ENCODE data around the gene TSPOAP1. TPM values are rescaled to one million over a fixed set of nuclear protein-coding genes. Genes with fewer than 3 reads are reported as not detected.

TSPOAP1 gene
- total RNA-seq, 1 experiment from 2014 or later, result not detected

- Mint-ChIP-seq H3K36me3 (ENCODE audit: insufficient read depth, unreplicated experiment) (no peaks in the 10 kb centered on the region), H3K4me3 (ENCODE audit: unreplicated experiment) (no peak overlapping the region), H3K4me1 (ENCODE audit: insufficient read depth, unreplicated experiment) (no peaks in the 10 kb centered on the region), H3K27me3 (ENCODE audit: insufficient read depth, unreplicated experiment) (peaks cover 18% of the 10 kb centered on the region), H3K27ac (ENCODE audit: low read depth, unreplicated experiment) (no peak overlapping the region), H3K9me3 (ENCODE audit: unreplicated experiment) (no peaks in the 10 kb centered on the region)
- BruUV-seq (replicated peaks), result no TSS peak
- no peak for TF ChIP-seq CTCF (IDR thresholded peaks at IDR 0.05; ENCODE audit: unreplicated experiment)
- intact Hi-C loops (cut with micrococcal nuclease), result no loop called here
- no peak for DNase-seq (ENCODE audit: unreplicated experiment)
- CTCF ChIA-PET, result no interaction called here
- POLR2A ChIA-PET, result no interaction called here
These were observed 57.9 kb downstream of the TSPOAP1 start for GRCh38 chr17:58270476-58271215.

GRCh38 chr17:58269557-58270291 lies 58.9 kb downstream of the TSPOAP1 start:
- intact Hi-C loops (cut with micrococcal nuclease), result no loop called here
- H3K9me3 Mint-ChIP-seq (ENCODE audit: unreplicated experiment), result no peaks in the 10 kb centered on the region
- no peaks in the 10 kb centered on the region for H3K4me1 Mint-ChIP-seq (ENCODE audit: insufficient read depth, unreplicated experiment)
- H3K36me3 Mint-ChIP-seq (ENCODE audit: insufficient read depth, unreplicated experiment), result no peaks in the 10 kb centered on the region
- DNase-seq (ENCODE audit: unreplicated experiment), result no peak
- no peak overlapping the region for H3K27ac Mint-ChIP-seq (ENCODE audit: low read depth, unreplicated experiment)
- no TSS peak for BruUV-seq (replicated peaks)
- ChIA-PET CTCF (no interaction called here), POLR2A (no interaction called here)
- no peak overlapping the region for H3K4me3 Mint-ChIP-seq (ENCODE audit: unreplicated experiment)
- no peak for TF ChIP-seq CTCF (IDR thresholded peaks at IDR 0.05; ENCODE audit: unreplicated experiment)
- H3K27me3 Mint-ChIP-seq (ENCODE audit: insufficient read depth, unreplicated experiment), result peaks cover 28% of the 10 kb centered on the region

- no peaks in the 10 kb centered on the region for H3K9me3 Mint-ChIP-seq (ENCODE audit: unreplicated experiment)
- CTCF ChIA-PET, result no interaction called here
- BruUV-seq (replicated peaks), result no TSS peak
- no peak for DNase-seq (ENCODE audit: unreplicated experiment)
- POLR2A ChIA-PET, result no interaction called here
- H3K4me1 Mint-ChIP-seq (ENCODE audit: insufficient read depth, unreplicated experiment), result no peaks in the 10 kb centered on the region
- peaks cover 35% of the 10 kb centered on the region for H3K27me3 Mint-ChIP-seq (ENCODE audit: insufficient read depth, unreplicated experiment)
- H3K36me3 Mint-ChIP-seq (ENCODE audit: insufficient read depth, unreplicated experiment), result no peaks in the 10 kb centered on the region
- TF ChIP-seq CTCF (IDR thresholded peaks at IDR 0.05; ENCODE audit: unreplicated experiment), result no peak
- no peak overlapping the region for H3K27ac Mint-ChIP-seq (ENCODE audit: low read depth, unreplicated experiment)
- intact Hi-C loops (cut with micrococcal nuclease), result no loop called here
- H3K4me3 Mint-ChIP-seq (ENCODE audit: unreplicated experiment), result no peak overlapping the region
These were observed 59.6 kb downstream of the TSPOAP1 start for GRCh38 chr17:58268774-58269556.

- no peak overlapping the region for H3K4me3 Mint-ChIP-seq (ENCODE audit: unreplicated experiment)
- DNase-seq (ENCODE audit: unreplicated experiment), result no peak
- no peak for TF ChIP-seq CTCF (IDR thresholded peaks at IDR 0.05; ENCODE audit: unreplicated experiment)
- no peak overlapping the region for H3K27ac Mint-ChIP-seq (ENCODE audit: low read depth, unreplicated experiment)
- POLR2A ChIA-PET, result no interaction called here
- intact Hi-C loops (cut with micrococcal nuclease), result no loop called here
- CTCF ChIA-PET, result no interaction called here
- H3K36me3 Mint-ChIP-seq (ENCODE audit: insufficient read depth, unreplicated experiment), result no peaks in the 10 kb centered on the region
- no peaks in the 10 kb centered on the region for H3K4me1 Mint-ChIP-seq (ENCODE audit: insufficient read depth, unreplicated experiment)
- no peaks in the 10 kb centered on the region for H3K9me3 Mint-ChIP-seq (ENCODE audit: unreplicated experiment)
- H3K27me3 Mint-ChIP-seq (ENCODE audit: insufficient read depth, unreplicated experiment), result peaks cover 41% of the 10 kb centered on the region
- no TSS peak for BruUV-seq (replicated peaks)
These were observed 60.3 kb downstream of the TSPOAP1 start for GRCh38 chr17:58268326-58268725.
